Neural progenitor cell (in vitro differentiated cells): ENCODE results near the gene CD248. TPM values are rescaled to one million over a fixed set of nuclear protein-coding genes. Genes with fewer than 3 reads are reported as not detected.

ENCODE experiments used
- DNase-seq: peaks from one replicate; pipeline ENCODE4 v3.0.0-alpha.2; 2016; ENCODE audit warnings: low spot score
- H2AFZ ChIP-seq: fragments of 200-600 bp; sonication (generic); replicated peaks from 2 replicates; pipeline ENCODE4 v1.6.1; 2016; ENCODE audit warnings: antibody characterized with exemption
- H3F3A ChIP-seq: fragments of 200-600 bp; sonication (generic); 2 replicates; pipeline ENCODE4 v1.6.1; 2016; ENCODE audit warnings: antibody characterized with exemption, low read depth
- H3K27ac ChIP-seq: fragments of 200-600 bp; sonication (generic); 2 replicates; pipeline ENCODE4 v1.5.1; 2016; ENCODE audit warnings: mild to moderate bottlenecking
- H3K27me3 ChIP-seq: fragments of 200-600 bp; sonication (generic); 2 replicates; pipeline ENCODE4 v1.6.1; 2016; ENCODE audit warnings: mild to moderate bottlenecking, moderate library complexity
- H3K36me3 ChIP-seq: fragments of 200-600 bp; sonication (generic); 2 replicates; pipeline ENCODE4 v1.5.1; 2016
- H3K4me1 ChIP-seq: fragments of 200-600 bp; sonication (generic); 2 replicates; pipeline ENCODE4 v1.6.1; 2016; ENCODE audit warnings: mixed run types
- H3K4me2 ChIP-seq: fragments of 200-600 bp; sonication (generic); 2 replicates; pipeline ENCODE4 v1.6.1; 2016
- H3K4me3 ChIP-seq: fragments of 200-600 bp; sonication (generic); 2 replicates; pipeline ENCODE4 v1.5.1; 2016
- H3K79me2 ChIP-seq: fragments of 200-600 bp; sonication (generic); 2 replicates; pipeline ENCODE4 v1.6.1; 2016; ENCODE audit warnings: low read depth
- H3K9ac ChIP-seq: fragments of 200-600 bp; sonication (generic); 2 replicates; pipeline ENCODE4 v1.6.1; 2016
- H3K9me3 ChIP-seq: fragments of 200-600 bp; sonication (generic); 2 replicates; pipeline ENCODE4 v1.5.1; 2016; ENCODE audit warnings: low read depth
- H4K20me1 ChIP-seq: fragments of 200-600 bp; sonication (generic); 2 replicates; pipeline ENCODE4 v1.6.1; 2016; ENCODE audit warnings: low read depth
- H3K27ac Mint-ChIP-seq: 3 replicates; pipeline ENCODE4 v1.8.0; 2021; ENCODE audit warnings: mixed read lengths
- H3K27me3 Mint-ChIP-seq: 2 replicates; pipeline ENCODE4 v1.8.0; 2022; ENCODE audit warnings: low read depth, mild to moderate bottlenecking, inconsistent platforms, moderate library complexity, mixed read lengths; ENCODE audit not compliant: insufficient read depth
- H3K36me3 Mint-ChIP-seq: 3 replicates; pipeline ENCODE4 v1.8.0; 2021; ENCODE audit warnings: mixed read lengths
- H3K4me1 Mint-ChIP-seq: 3 replicates; pipeline ENCODE4 v1.8.0; 2021; ENCODE audit warnings: mixed read lengths
- H3K4me3 Mint-ChIP-seq: 3 replicates; pipeline ENCODE4 v1.8.0; 2021; ENCODE audit warnings: mild to moderate bottlenecking, moderate library complexity, mixed read lengths
- H3K9me3 Mint-ChIP-seq: 3 replicates; pipeline ENCODE4 v1.8.0; 2020; ENCODE audit warnings: mixed read lengths
- EZH2 ChIP-seq: fragments of 200-600 bp; sonication (generic); IDR thresholded peaks from 2 replicates; pipeline ENCODE4 v1.6.1; 2017; ENCODE audit warnings: antibody characterized with exemption, mild to moderate bottlenecking, moderate library complexity
- EZH2phosphoT487 ChIP-seq: fragments of 200-600 bp; sonication (generic); IDR thresholded peaks from 2 replicates; pipeline ENCODE4 v1.6.1; 2017; ENCODE audit warnings: antibody characterized with exemption
- total RNA-seq: library from RNA; depleted of rRNA; stranded (reverse); fragments of >200 nt; gene quantifications from 2 replicates; pipeline ENCODE4 v1.2.3, GENCODE V29; 2015; ENCODE audit warnings: low replicate concordance
- TF ChIP-seq, protein P1 (sequence below): fragments of 200-600 bp; sonication (generic); IDR thresholded peaks from 2 replicates; pipeline ENCODE4 v1.5.1; 2017; ENCODE audit warnings: antibody characterized with exemption, mild to moderate bottlenecking

The CD248 gene
- total RNA-seq, 1 donor from 2014 or later = 0.62 TPM

DNA sequence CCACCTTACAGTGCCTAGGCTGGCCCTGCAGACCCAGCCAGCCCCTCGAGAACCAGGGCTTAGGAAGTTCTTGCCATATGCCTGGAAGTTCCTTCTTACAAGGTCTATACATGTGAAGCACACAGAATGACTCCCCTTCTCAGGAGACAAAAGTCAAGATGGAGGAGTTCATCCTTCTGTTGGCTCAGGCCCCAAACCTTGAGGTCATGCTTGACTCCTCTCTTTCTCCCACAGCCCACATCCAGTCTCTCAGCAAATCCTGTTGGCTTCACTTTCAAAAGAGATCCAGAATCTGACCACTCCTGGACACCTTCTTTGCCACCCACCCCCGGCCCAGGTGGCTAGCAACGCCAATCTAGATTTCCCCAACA, 1.7 kb upstream of the CD248 start:
- H3K9me3 ChIP-seq = no peaks in the 10 kb centered on the region
- H4K20me1 ChIP-seq = no peaks in the 10 kb centered on the region
- no peak overlapping the region for H3K27ac ChIP-seq
- Mint-ChIP-seq H3K36me3 (no peaks in the 10 kb centered on the region), H3K27me3 (peaks cover 22% of the 10 kb centered on the region), H3K4me3 (peak overlapping the region; percentile 47), H3K4me1 (peaks cover 52% of the 10 kb centered on the region), H3K9me3 (peaks cover 12% of the 10 kb centered on the region), H3K27ac (peak overlapping the region; percentile 72)
- H2AFZ ChIP-seq = no peak overlapping the region
- no peak overlapping the region for H3K4me3 ChIP-seq
- H3K4me1 ChIP-seq = peaks cover 25% of the 10 kb centered on the region
- DNase-seq = no peak
- no peaks in the 10 kb centered on the region for H3K36me3 ChIP-seq
- peaks cover 8% of the 10 kb centered on the region for H3F3A ChIP-seq
- peaks cover 9% of the 10 kb centered on the region for H3K27me3 ChIP-seq
- H3K4me2 ChIP-seq = no peak overlapping the region
- TF ChIP-seq EZH2 (no peak), EZH2phosphoT487 (no peak)
- TF ChIP-seq, protein P1, sequence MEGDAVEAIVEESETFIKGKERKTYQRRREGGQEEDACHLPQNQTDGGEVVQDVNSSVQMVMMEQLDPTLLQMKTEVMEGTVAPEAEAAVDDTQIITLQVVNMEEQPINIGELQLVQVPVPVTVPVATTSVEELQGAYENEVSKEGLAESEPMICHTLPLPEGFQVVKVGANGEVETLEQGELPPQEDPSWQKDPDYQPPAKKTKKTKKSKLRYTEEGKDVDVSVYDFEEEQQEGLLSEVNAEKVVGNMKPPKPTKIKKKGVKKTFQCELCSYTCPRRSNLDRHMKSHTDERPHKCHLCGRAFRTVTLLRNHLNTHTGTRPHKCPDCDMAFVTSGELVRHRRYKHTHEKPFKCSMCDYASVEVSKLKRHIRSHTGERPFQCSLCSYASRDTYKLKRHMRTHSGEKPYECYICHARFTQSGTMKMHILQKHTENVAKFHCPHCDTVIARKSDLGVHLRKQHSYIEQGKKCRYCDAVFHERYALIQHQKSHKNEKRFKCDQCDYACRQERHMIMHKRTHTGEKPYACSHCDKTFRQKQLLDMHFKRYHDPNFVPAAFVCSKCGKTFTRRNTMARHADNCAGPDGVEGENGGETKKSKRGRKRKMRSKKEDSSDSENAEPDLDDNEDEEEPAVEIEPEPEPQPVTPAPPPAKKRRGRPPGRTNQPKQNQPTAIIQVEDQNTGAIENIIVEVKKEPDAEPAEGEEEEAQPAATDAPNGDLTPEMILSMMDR = no peak
- no peaks in the 10 kb centered on the region for H3K79me2 ChIP-seq
- H3K9ac ChIP-seq = no peak overlapping the region

DNA sequence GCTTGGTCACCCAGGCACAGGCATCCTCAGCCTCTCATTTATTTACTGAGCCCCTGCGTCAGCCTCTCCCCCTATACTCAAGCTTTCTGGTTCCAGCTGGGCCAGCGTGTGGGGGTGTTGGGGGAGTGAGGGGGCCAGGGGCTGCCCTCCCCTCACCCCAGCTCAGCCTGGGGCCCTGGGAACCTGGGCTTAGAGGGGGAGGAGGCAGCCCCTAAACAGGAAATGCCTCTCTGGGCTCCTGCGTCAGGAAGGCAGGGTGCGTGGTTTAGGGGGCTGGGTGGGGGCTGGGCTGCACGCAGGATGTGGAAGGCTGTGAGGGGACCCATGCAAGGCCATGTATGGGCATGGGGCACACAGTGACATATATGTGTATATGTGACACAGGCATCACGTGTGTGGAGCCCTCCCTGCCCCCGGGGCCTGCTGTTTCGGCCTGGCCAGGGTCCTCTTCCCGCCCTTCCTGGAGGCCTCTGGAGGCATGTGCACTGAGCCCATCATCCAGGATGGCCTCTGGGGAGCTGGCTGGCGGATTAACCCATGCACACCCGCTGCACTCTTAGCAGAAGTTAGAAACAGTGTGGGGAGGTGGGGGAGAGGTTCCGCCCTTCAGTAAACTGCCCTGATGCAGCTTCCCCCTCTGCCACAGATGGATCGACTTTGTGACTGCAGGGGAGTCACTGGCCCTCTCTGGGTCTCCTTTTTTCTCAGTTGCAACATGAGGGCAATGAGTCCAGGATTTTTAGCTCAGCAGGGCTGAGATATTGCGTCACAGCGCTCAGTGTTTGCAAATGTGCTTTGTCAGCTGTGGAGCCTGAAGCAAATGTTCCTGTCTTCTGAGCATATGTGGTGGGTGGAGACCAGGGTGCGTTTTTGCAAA, 1.1 kb upstream of the CD248 start:
- H3K4me3 Mint-ChIP-seq = peak overlapping the region; percentile 76
- TF ChIP-seq, protein P1 = no peak
- no peak for TF ChIP-seq EZH2
- no peak for TF ChIP-seq EZH2phosphoT487
- peak; percentile 51 for DNase-seq
- no peaks in the 10 kb centered on the region for H3K36me3 Mint-ChIP-seq
- Histone ChIP-seq H3K4me2 (no peak overlapping the region), H3K27me3 (peaks cover 9% of the 10 kb centered on the region), H3K27ac (no peak overlapping the region), H3K4me3 (no peak overlapping the region), H3K79me2 (no peaks in the 10 kb centered on the region), H3K9ac (no peak overlapping the region), H4K20me1 (no peaks in the 10 kb centered on the region), H3K9me3 (no peaks in the 10 kb centered on the region), H3K4me1 (peaks cover 28% of the 10 kb centered on the region), H2AFZ (peak overlapping the region; percentile 45), H3F3A (peaks cover 14% of the 10 kb centered on the region), H3K36me3 (no peaks in the 10 kb centered on the region)
- H3K4me1 Mint-ChIP-seq = peaks cover 47% of the 10 kb centered on the region
- H3K9me3 Mint-ChIP-seq = peaks cover 12% of the 10 kb centered on the region
- peak overlapping the region; percentile 97 for H3K27ac Mint-ChIP-seq
- peaks cover 17% of the 10 kb centered on the region for H3K27me3 Mint-ChIP-seq

DNA sequence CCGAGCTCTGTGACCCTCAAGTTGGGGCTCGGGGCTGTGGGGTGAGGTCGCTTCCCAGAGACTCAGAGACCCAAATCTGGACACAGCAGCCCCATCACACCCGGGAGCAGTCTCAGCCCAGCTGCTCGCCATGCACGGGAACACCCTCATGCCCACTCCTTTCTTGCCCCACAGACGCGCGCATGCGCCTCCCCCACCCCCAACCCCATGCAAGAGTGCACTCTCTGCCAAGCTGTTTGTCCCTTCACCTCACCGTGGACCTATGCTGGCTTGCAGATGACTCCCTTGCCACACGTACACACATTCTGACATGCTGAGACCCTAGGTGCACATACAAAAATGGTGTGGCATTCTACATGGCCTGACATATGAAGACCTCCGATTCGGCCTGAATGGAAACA, 478 bp upstream of the CD248 start:
- peaks cover 12% of the 10 kb centered on the region for H3K9me3 Mint-ChIP-seq
- Histone ChIP-seq H3K36me3 (no peaks in the 10 kb centered on the region), H2AFZ (peak overlapping the region; percentile 45), H3K79me2 (no peaks in the 10 kb centered on the region), H3F3A (peaks cover 18% of the 10 kb centered on the region), H3K9ac (no peak overlapping the region), H3K27me3 (peaks cover 9% of the 10 kb centered on the region), H3K4me1 (peaks cover 28% of the 10 kb centered on the region), H3K4me3 (no peak overlapping the region), H4K20me1 (no peaks in the 10 kb centered on the region), H3K27ac (no peak overlapping the region), H3K9me3 (no peaks in the 10 kb centered on the region), H3K4me2 (peak overlapping the region; percentile 45)
- H3K36me3 Mint-ChIP-seq = no peaks in the 10 kb centered on the region
- H3K4me1 Mint-ChIP-seq = peaks cover 43% of the 10 kb centered on the region
- TF ChIP-seq, protein P1 = no peak
- no peak for TF ChIP-seq EZH2phosphoT487
- TF ChIP-seq EZH2 = no peak
- no peak for DNase-seq
- peak overlapping the region; percentile 76 for H3K4me3 Mint-ChIP-seq
- peak overlapping the region; percentile 97 for H3K27ac Mint-ChIP-seq
- H3K27me3 Mint-ChIP-seq = peaks cover 15% of the 10 kb centered on the region
